HepG2 (cell line): Measurements from ENCODE around the gene PROM2. TPM values are rescaled to one million over a fixed set of nuclear protein-coding genes. Genes with fewer than 3 reads are reported as not detected.

ENCODE experiments used
- CBX5 ChIP-seq: sonication (generic); formaldehyde crosslinking; IDR thresholded peaks from 2 replicates; pipeline ENCODE4 v1.4.0; 2020; ENCODE audit warnings: missing genetic modification reagents, borderline replicate concordance
- IKZF4 ChIP-seq: sonication (generic); formaldehyde crosslinking; IDR thresholded peaks from 2 replicates; pipeline ENCODE4 v1.5.1; 2020; ENCODE audit warnings: borderline replicate concordance, mild to moderate bottlenecking, low read depth, missing genetic modification reagents; ENCODE audit errors: not compliant biosample characterization
- KLF16 ChIP-seq, 2 experiments: sonication (generic) in 1 of 2; formaldehyde crosslinking in 1 of 2; IDR thresholded peaks; 2 replicates each; pipeline versions ENCODE4 v1.6.1 to v1.8.0; 2016 to 2023; ENCODE audit warnings: missing genetic modification reagents in 2 of 2, missing compliant biosample characterization in 1 of 2
- MAZ ChIP-seq, 2 experiments: sonication (generic) in 1 of 2; formaldehyde crosslinking in 1 of 2; IDR thresholded peaks; 2 replicates each; pipeline versions ENCODE4 v1.5.0 to v1.6.1; 2012 to 2020; ENCODE audit warnings: low read depth in 2 of 2, mild to moderate bottlenecking in 2 of 2, borderline replicate concordance in 1 of 2, improper control_type of control experiment in 1 of 2, low read length in 1 of 2, missing genetic modification reagents in 1 of 2, moderate library complexity in 1 of 2
- MEIS2 ChIP-seq: sonication (generic); formaldehyde crosslinking; IDR thresholded peaks from 2 replicates; pipeline ENCODE4 v1.9.0; 2021; ENCODE audit warnings: mild to moderate bottlenecking, missing genetic modification reagents
- NR2F6 ChIP-seq, 2 experiments: IDR thresholded peaks; 2 replicates each; pipeline ENCODE4 v1.6.1; 2016; ENCODE audit warnings: antibody characterized with exemption in 1 of 2, mild to moderate bottlenecking in 1 of 2
- SMC3 ChIP-seq: IDR thresholded peaks from 2 replicates; pipeline ENCODE4 v1.6.1; 2011; ENCODE audit warnings: low read length, improper control_type of control experiment
- SRSF4 ChIP-seq: fragments of 200-400 bp; formaldehyde crosslinking; IDR thresholded peaks from one replicate; pipeline ENCODE4 v1.6.1; 2018; ENCODE audit warnings: mild to moderate bottlenecking, low read depth, low read length, moderate library complexity; ENCODE audit not compliant: poor library complexity, severe bottlenecking
- TBP ChIP-seq: sonication (generic); formaldehyde crosslinking; IDR thresholded peaks from 2 replicates; pipeline ENCODE4 v1.5.0; 2020; ENCODE audit warnings: missing genetic modification reagents
- TEAD3 ChIP-seq: optimal IDR thresholded peaks from 2 replicates; pipeline ENCODE3; 2016; ENCODE audit warnings: borderline replicate concordance
- ZBTB7A ChIP-seq: sonication (generic); formaldehyde crosslinking; IDR thresholded peaks from 2 replicates; pipeline ENCODE4 v1.8.0; 2022; ENCODE audit warnings: mild to moderate bottlenecking, missing genetic modification reagents
- ZEB1 ChIP-seq: IDR thresholded peaks from 2 replicates; pipeline ENCODE4 v1.6.1; 2012; ENCODE audit warnings: mild to moderate bottlenecking, low read depth, inconsistent platforms; ENCODE audit not compliant: insufficient replicate concordance
- ZFP90 ChIP-seq: sonication (generic); formaldehyde crosslinking; IDR thresholded peaks from 2 replicates; pipeline ENCODE4 v1.8.0; 2022; ENCODE audit warnings: missing genetic modification reagents, mild to moderate bottlenecking, inconsistent platforms, borderline replicate concordance
- ZNF292 ChIP-seq: sonication (generic); formaldehyde crosslinking; IDR thresholded peaks from 2 replicates; pipeline ENCODE4 v1.8.1; 2022; ENCODE audit warnings: mild to moderate bottlenecking, low read depth, missing genetic modification reagents, borderline replicate concordance
- ZNF317 ChIP-seq: sonication (generic); formaldehyde crosslinking; IDR thresholded peaks from 2 replicates; pipeline ENCODE4 v1.5.0; 2020; ENCODE audit warnings: mild to moderate bottlenecking, missing genetic modification reagents
- ZNF549 ChIP-seq: sonication (generic); formaldehyde crosslinking; IDR thresholded peaks from 2 replicates; pipeline ENCODE4 v1.5.0; 2020; ENCODE audit warnings: missing genetic modification reagents
- polyA plus RNA-seq, 8 experiments: library from polyadenylated mRNA; depleted of rRNA in 3 of 8; stranded (reverse) in 7 of 8; unstranded in 1 of 8; fragments of >200 nt; fragmentation: Illumina TruSeq in 4 of 8; extraction: Trizol in 4 of 8; gene quantifications; 2 replicates each; pipeline versions ENCODE4 v1.2.1 to v1.2.3, GENCODE V29; 2011 to 2016; ENCODE audit warnings: low read depth in 4 of 8, missing spikeins in 1 of 8, mixed read lengths in 1 of 8; ENCODE audit not compliant: insufficient read depth in 1 of 8
- total RNA-seq, 5 experiments: library from RNA; depleted of rRNA; stranded (reverse); fragments of >200 nt; fragmentation: Illumina TruSeq; extraction: Trizol; gene quantifications; 2 replicates each; pipeline ENCODE4 v1.2.3, GENCODE V29; 2016; ENCODE audit warnings: low read depth in 1 of 5
- TF ChIP-seq, protein P1 (sequence below): IDR thresholded peaks from 2 replicates; pipeline ENCODE4 v1.6.1; 2016; ENCODE audit warnings: missing biosample characterization, missing genetic modification reagents, low read depth
- TF ChIP-seq, protein P2 (sequence below): sonication (generic); formaldehyde crosslinking; IDR thresholded peaks from 2 replicates; pipeline ENCODE4 v1.5.0; 2020; ENCODE audit warnings: missing genetic modification reagents
- TF ChIP-seq, protein P3 (sequence below): sonication (generic); formaldehyde crosslinking; IDR thresholded peaks from 2 replicates; pipeline ENCODE4 v1.5.1; 2020; ENCODE audit warnings: mild to moderate bottlenecking, missing genetic modification reagents, moderate library complexity
- TF ChIP-seq, protein P4 (sequence below): sonication (generic); formaldehyde crosslinking; IDR thresholded peaks from 2 replicates; pipeline ENCODE4 v1.4.0; 2020; ENCODE audit warnings: missing genetic modification reagents, borderline replicate concordance
- TF ChIP-seq, protein P5 (sequence below): sonication (generic); formaldehyde crosslinking; conservative IDR thresholded peaks from 2 replicates; pipeline ENCODE4 v1.4.0; 2020; ENCODE audit warnings: missing genetic modification reagents

Gene PROM2
- total and polyA plus RNA-seq, 2 of the 13 experiments (the other 11 are each of a cell fraction or from before 2014, with no cell fraction given), result not detected

DNA sequence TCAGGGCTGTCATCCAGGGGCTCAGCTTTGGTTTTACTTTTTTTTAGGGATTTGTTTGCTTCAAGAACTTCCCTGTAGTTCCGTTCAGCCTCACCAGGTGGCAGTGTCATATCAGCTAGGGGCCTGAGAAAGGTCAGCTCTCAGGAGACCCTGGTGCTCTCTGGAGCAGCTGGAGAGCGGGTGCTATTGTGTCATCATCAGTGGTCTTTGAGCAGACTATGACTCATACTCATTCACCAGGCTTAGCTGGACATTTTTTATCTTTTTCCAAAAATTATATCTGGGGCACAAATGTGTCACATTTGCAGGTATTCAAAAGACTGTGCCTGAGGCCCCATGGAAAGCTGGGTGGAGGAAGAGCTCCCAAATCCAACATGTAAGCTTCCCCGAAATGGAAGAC lies 42.5 kb upstream of the PROM2 start (continued):
- TF ChIP-seq, protein P1, sequence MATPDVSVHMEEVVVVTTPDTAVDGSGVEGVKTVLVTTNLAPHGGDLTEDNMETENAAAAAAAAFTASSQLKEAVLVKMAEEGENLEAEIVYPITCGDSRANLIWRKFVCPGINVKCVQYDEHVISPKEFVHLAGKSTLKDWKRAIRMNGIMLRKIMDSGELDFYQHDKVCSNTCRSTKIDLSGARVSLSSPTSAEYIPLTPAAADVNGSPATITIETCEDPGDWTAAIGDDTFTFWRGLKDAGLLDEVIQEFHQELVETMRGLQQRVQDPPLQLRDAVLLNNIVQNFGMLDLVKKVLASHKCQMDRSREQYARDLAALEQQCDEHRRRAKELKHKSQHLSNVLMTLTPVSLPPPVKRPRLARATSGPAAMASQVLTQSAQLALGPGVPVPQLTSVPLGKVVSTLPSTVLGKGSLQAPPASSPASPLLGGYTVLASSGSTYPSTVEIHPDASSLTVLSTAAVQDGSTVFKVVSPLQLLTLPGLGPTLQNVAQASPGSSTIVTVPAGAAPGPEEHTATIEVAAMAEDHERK (CRISPR knock-in tag), result no peak
- TF ChIP-seq IKZF4 (CRISPR knock-in tag) (no peak), ZNF549 (CRISPR knock-in tag) (no peak), ZBTB7A (CRISPR knock-in tag) (no peak), ZFP90 (peak; percentile 100), KLF16 (CRISPR knock-in tag; IDR thresholded peaks at IDR 0.05) (peak in 1 of 2 experiments; percentile 68; a peak in 2 of 4 replicates), TBP (no peak), MAZ (IDR thresholded peaks at IDR 0.05; ENCODE audit: borderline replicate concordance, low read depth, low read length) (no peak), MAZ (CRISPR knock-in tag; IDR thresholded peaks at IDR 0.05; ENCODE audit: low read depth) (0 out of 2 replicates have a peak, but pooled peaks have one; percentile 50), ZNF317 (CRISPR knock-in tag) (no peak), NR2F6 (IDR thresholded peaks at IDR 0.05) (peak; percentile 95), NR2F6 (CRISPR knock-in tag; IDR thresholded peaks at IDR 0.05) (peak; percentile 94), ZNF292 (no peak), SMC3 (peak; percentile 94), ZEB1 (no peak), CBX5 (CRISPR knock-in tag) (peak; percentile 49; the same call in 1 of the 2 replicates), MEIS2 (CRISPR knock-in tag) (no peak), SRSF4 (no peak), TEAD3 (CRISPR knock-in tag) (peak; percentile 59)
- TF ChIP-seq, protein P2, sequence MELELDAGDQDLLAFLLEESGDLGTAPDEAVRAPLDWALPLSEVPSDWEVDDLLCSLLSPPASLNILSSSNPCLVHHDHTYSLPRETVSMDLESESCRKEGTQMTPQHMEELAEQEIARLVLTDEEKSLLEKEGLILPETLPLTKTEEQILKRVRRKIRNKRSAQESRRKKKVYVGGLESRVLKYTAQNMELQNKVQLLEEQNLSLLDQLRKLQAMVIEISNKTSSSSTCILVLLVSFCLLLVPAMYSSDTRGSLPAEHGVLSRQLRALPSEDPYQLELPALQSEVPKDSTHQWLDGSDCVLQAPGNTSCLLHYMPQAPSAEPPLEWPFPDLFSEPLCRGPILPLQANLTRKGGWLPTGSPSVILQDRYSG (CRISPR knock-in tag), result no peak
- TF ChIP-seq, protein P3, sequence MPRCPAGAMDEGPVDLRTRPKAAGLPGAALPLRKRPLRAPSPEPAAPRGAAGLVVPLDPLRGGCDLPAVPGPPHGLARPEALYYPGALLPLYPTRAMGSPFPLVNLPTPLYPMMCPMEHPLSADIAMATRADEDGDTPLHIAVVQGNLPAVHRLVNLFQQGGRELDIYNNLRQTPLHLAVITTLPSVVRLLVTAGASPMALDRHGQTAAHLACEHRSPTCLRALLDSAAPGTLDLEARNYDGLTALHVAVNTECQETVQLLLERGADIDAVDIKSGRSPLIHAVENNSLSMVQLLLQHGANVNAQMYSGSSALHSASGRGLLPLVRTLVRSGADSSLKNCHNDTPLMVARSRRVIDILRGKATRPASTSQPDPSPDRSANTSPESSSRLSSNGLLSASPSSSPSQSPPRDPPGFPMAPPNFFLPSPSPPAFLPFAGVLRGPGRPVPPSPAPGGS (CRISPR knock-in tag), result no peak
- TF ChIP-seq, protein P4, sequence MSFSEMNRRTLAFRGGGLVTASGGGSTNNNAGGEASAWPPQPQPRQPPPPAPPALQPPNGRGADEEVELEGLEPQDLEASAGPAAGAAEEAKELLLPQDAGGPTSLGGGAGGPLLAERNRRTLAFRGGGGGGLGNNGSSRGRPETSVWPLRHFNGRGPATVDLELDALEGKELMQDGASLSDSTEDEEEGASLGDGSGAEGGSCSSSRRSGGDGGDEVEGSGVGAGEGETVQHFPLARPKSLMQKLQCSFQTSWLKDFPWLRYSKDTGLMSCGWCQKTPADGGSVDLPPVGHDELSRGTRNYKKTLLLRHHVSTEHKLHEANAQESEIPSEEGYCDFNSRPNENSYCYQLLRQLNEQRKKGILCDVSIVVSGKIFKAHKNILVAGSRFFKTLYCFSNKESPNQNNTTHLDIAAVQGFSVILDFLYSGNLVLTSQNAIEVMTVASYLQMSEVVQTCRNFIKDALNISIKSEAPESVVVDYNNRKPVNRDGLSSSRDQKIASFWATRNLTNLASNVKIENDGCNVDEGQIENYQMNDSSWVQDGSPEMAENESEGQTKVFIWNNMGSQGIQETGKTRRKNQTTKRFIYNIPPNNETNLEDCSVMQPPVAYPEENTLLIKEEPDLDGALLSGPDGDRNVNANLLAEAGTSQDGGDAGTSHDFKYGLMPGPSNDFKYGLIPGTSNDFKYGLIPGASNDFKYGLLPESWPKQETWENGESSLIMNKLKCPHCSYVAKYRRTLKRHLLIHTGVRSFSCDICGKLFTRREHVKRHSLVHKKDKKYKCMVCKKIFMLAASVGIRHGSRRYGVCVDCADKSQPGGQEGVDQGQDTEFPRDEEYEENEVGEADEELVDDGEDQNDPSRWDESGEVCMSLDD, result no peak
- TF ChIP-seq, protein P5, sequence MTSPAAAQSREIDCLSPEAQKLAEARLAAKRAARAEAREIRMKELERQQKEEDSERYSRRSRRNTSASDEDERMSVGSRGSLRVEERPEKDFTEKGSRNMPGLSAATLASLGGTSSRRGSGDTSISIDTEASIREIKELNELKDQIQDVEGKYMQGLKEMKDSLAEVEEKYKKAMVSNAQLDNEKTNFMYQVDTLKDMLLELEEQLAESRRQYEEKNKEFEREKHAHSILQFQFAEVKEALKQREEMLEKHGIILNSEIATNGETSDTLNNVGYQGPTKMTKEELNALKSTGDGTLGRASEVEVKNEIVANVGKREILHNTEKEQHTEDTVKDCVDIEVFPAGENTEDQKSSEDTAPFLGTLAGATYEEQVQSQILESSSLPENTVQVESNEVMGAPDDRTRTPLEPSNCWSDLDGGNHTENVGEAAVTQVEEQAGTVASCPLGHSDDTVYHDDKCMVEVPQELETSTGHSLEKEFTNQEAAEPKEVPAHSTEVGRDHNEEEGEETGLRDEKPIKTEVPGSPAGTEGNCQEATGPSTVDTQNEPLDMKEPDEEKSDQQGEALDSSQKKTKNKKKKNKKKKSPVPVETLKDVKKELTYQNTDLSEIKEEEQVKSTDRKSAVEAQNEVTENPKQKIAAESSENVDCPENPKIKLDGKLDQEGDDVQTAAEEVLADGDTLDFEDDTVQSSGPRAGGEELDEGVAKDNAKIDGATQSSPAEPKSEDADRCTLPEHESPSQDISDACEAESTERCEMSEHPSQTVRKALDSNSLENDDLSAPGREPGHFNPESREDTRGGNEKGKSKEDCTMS (CRISPR knock-in tag), result no peak
